H9 (cell line): Measurements from ENCODE around the gene CAB39. TPM values are rescaled to one million over a fixed set of nuclear protein-coding genes. Genes with fewer than 3 reads are reported as not detected.

Source experiments
- DNase-seq: peaks from one replicate; pipeline ENCODE4 v3.0.0-alpha.2; 2017
- H2AFZ ChIP-seq: one replicate; pipeline ENCODE4 v1.6.1; 2013; ENCODE audit warnings: mild to moderate bottlenecking, low read length, control low read depth, moderate library complexity
- H2AK5ac ChIP-seq: 2 replicates; pipeline ENCODE4 v1.6.1; 2013; ENCODE audit warnings: low read length, control low read depth, mixed read lengths; ENCODE audit not compliant: insufficient read length
- H2BK120ac ChIP-seq: one replicate; pipeline ENCODE4 v1.6.1; 2013; ENCODE audit warnings: low read depth, mild to moderate bottlenecking, low read length, control low read depth, inconsistent platforms; ENCODE audit not compliant: poor library complexity, severe bottlenecking
- H2BK12ac ChIP-seq: 2 replicates; pipeline ENCODE4 v1.6.1; 2013; ENCODE audit warnings: low read length, control low read depth, mixed read lengths, low read depth; ENCODE audit not compliant: insufficient read length
- H2BK15ac ChIP-seq: 2 replicates; pipeline ENCODE4 v1.6.1; 2013; ENCODE audit warnings: low read depth, low read length, control low read depth
- H2BK20ac ChIP-seq: one replicate; pipeline ENCODE4 v1.6.1; 2013; ENCODE audit warnings: low read depth, mild to moderate bottlenecking, low read length, control low read depth, inconsistent platforms; ENCODE audit not compliant: poor library complexity, severe bottlenecking
- H2BK5ac ChIP-seq: 2 replicates; pipeline ENCODE4 v1.6.1; 2013; ENCODE audit warnings: low read length, control low read depth, mixed read lengths; ENCODE audit not compliant: insufficient read length
- H3K14ac ChIP-seq: 2 replicates; pipeline ENCODE4 v1.6.1; 2013; ENCODE audit warnings: low read length, control low read depth; ENCODE audit not compliant: insufficient read depth
- H3K18ac ChIP-seq: 2 replicates; pipeline ENCODE4 v1.6.1; 2013; ENCODE audit warnings: low read depth, mild to moderate bottlenecking, mixed read lengths, low read length, control low read depth; ENCODE audit not compliant: insufficient read length
- H3K23ac ChIP-seq: 2 replicates; pipeline ENCODE4 v1.6.1; 2013; ENCODE audit warnings: low read length, control low read depth, mixed read lengths, low read depth; ENCODE audit not compliant: insufficient read length
- H3K23me2 ChIP-seq: 2 replicates; pipeline ENCODE4 v1.6.1; 2013; ENCODE audit warnings: low read depth, mild to moderate bottlenecking, mixed read lengths, low read length, control low read depth; ENCODE audit not compliant: insufficient read length, poor library complexity, severe bottlenecking
- H3K27ac ChIP-seq: 2 replicates; pipeline ENCODE4 v1.5.1; 2013; ENCODE audit warnings: low read length, control low read depth, mixed read lengths, low read depth; ENCODE audit not compliant: insufficient read length
- H3K27me3 ChIP-seq: 2 replicates; pipeline ENCODE4 v1.6.1; 2013; ENCODE audit warnings: low read length, control low read depth, inconsistent platforms; ENCODE audit not compliant: insufficient read depth
- H3K4ac ChIP-seq: 2 replicates; pipeline ENCODE4 v1.6.1; 2013; ENCODE audit warnings: low read depth, mild to moderate bottlenecking, control low read depth, inconsistent platforms, low read length, moderate library complexity
- H3K4me1 ChIP-seq: 2 replicates; pipeline ENCODE4 v1.6.1; 2013; ENCODE audit warnings: low read length, control low read depth, inconsistent platforms; ENCODE audit not compliant: insufficient read depth
- H3K4me2 ChIP-seq: 2 replicates; pipeline ENCODE4 v1.6.1; 2013; ENCODE audit warnings: low read length, control low read depth, mixed read lengths; ENCODE audit not compliant: insufficient read length, insufficient read depth
- H3K56ac ChIP-seq: 2 replicates; pipeline ENCODE4 v1.6.1; 2013; ENCODE audit warnings: low read depth, mild to moderate bottlenecking, mixed read lengths, low read length, control low read depth; ENCODE audit not compliant: insufficient read length
- H3K79me1 ChIP-seq: 2 replicates; pipeline ENCODE4 v1.6.1; 2013; ENCODE audit warnings: low read depth, mild to moderate bottlenecking, moderate library complexity, low read length, control low read depth, inconsistent platforms; ENCODE audit not compliant: insufficient read depth, poor library complexity, severe bottlenecking
- H3K79me2 ChIP-seq: 2 replicates; pipeline ENCODE4 v1.6.1; 2013; ENCODE audit warnings: low read length, control low read depth, inconsistent platforms; ENCODE audit not compliant: insufficient read depth
- H3K9ac ChIP-seq: 2 replicates; pipeline ENCODE4 v1.6.1; 2013; ENCODE audit warnings: low read length, control low read depth, mixed read lengths; ENCODE audit not compliant: insufficient read length; ENCODE audit errors: extremely low read depth
- H3K9me3 ChIP-seq: one replicate; pipeline ENCODE4 v1.6.1; 2013; ENCODE audit warnings: low read depth, low read length, inconsistent platforms; ENCODE audit not compliant: control insufficient read depth
- H3T11ph ChIP-seq: one replicate; pipeline ENCODE4 v1.6.1; 2013; ENCODE audit warnings: mild to moderate bottlenecking, low read length, control low read depth, inconsistent platforms
- H4K20me1 ChIP-seq: one replicate; pipeline ENCODE4 v1.6.1; 2013; ENCODE audit not compliant: control insufficient read depth, insufficient read length, insufficient read depth
- H4K5ac ChIP-seq: 2 replicates; pipeline ENCODE4 v1.6.1; 2013; ENCODE audit warnings: low read depth, mild to moderate bottlenecking, mixed read lengths, low read length, control low read depth; ENCODE audit not compliant: insufficient read length
- H4K8ac ChIP-seq: replicated peaks from 2 replicates; pipeline ENCODE4 v1.6.1; 2013; ENCODE audit warnings: low read length, control low read depth, mixed read lengths, low read depth; ENCODE audit not compliant: insufficient read length
- H4K91ac ChIP-seq: 2 replicates; pipeline ENCODE4 v1.6.1; 2013; ENCODE audit warnings: low read depth, mild to moderate bottlenecking, moderate library complexity, mixed read lengths, low read length, control low read depth; ENCODE audit not compliant: insufficient read length
- H3K27ac Mint-ChIP-seq, 3 experiments: 2 replicates in 2 of 3; 3 replicates in 1 of 3; pipeline ENCODE4 v1.8.0; 2020 to 2021; ENCODE audit warnings: mixed read lengths in 3 of 3, mild to moderate bottlenecking in 1 of 3, moderate library complexity in 1 of 3
- H3K27me3 Mint-ChIP-seq: 2 replicates; pipeline ENCODE4 v1.8.0; 2021; ENCODE audit warnings: low read depth, mild to moderate bottlenecking, moderate library complexity, mixed read lengths
- H3K36me3 Mint-ChIP-seq, 3 experiments: 2 replicates in 2 of 3; 3 replicates in 1 of 3; pipeline ENCODE4 v1.8.0; 2020 to 2021; ENCODE audit warnings: low read depth in 3 of 3, mixed read lengths in 3 of 3; ENCODE audit not compliant: insufficient read depth in 1 of 3
- H3K4me1 Mint-ChIP-seq, 2 experiments: 2 replicates each; pipeline ENCODE4 v1.8.0; 2020; ENCODE audit warnings: mixed read lengths in 2 of 2
- H3K4me3 Mint-ChIP-seq, 2 experiments: 2 replicates in 1 of 2; 3 replicates in 1 of 2; pipeline ENCODE4 v1.8.0; 2020 to 2021; ENCODE audit warnings: mild to moderate bottlenecking in 2 of 2, mixed read lengths in 2 of 2, moderate library complexity in 1 of 2
- H3K9me3 Mint-ChIP-seq, 2 experiments: 2 replicates in 1 of 2; 3 replicates in 1 of 2; pipeline ENCODE4 v1.8.0; 2020; ENCODE audit warnings: mild to moderate bottlenecking in 2 of 2, mixed read lengths in 2 of 2, moderate library complexity in 1 of 2
- CTCF ChIP-seq: fragments of 200-600 bp; sonication (generic); conservative IDR thresholded peaks from 3 replicates; pipeline ENCODE4 v1.8.0; 2021; ENCODE audit warnings: antibody characterized with exemption, mild to moderate bottlenecking
- WGBS: extraction: QIAGEN DNeasy Blood & Tissue Kit; methylation state at CpG from one replicate; pipeline ENCODE4 v1.1.7; 2013; ENCODE audit warnings: missing lambda C conversion rate, low lambda C conversion rate, mixed read lengths; ENCODE audit not compliant: insufficient read length; ENCODE audit errors: extremely low coverage; 5-methylcytosine and 5-hydroxymethylcytosine counted together
- total RNA-seq: library from RNA; stranded (reverse); gene quantifications from 2 replicates; pipeline ENCODE4 v1.2.1, GENCODE V29; 2021

The CAB39 gene
- total RNA-seq, 1 experiment from 2014 or later = 42.7 TPM

- no peaks in the 10 kb centered on the region for H4K20me1 ChIP-seq
- no peak overlapping the region for H2BK20ac ChIP-seq
- H3K4me2 ChIP-seq = no peak overlapping the region
- no peaks in the 10 kb centered on the region for H3K27me3 ChIP-seq
- Mint-ChIP-seq H3K27ac (peak overlapping the region in 1 of 3 experiments; percentile 60; a peak in 2 of 7 replicates), H3K4me1 (peaks cover 10 to 17% of the 10 kb centered on the region in 2 experiments), H3K36me3 (peaks cover 0 to 5% (median 0%) of the 10 kb centered on the region in 3 experiments; a peak in 2 of 7 replicates), H3K27me3 (peaks cover 13% of the 10 kb centered on the region), H3K4me3 (no peak overlapping the region), H3K9me3 (peaks cover 14 to 16% of the 10 kb centered on the region in 2 experiments; a peak in 4 of 5 replicates)
- H2BK5ac ChIP-seq = no peak overlapping the region
- no peak overlapping the region for H2BK15ac ChIP-seq
- no peaks in the 10 kb centered on the region for H3K23me2 ChIP-seq
- H3K79me2 ChIP-seq = no peaks in the 10 kb centered on the region
- no peak overlapping the region for H2BK12ac ChIP-seq
- H3K9ac ChIP-seq = no peak overlapping the region
- H3K9me3 ChIP-seq = no peaks in the 10 kb centered on the region
- H3K56ac ChIP-seq = no peak overlapping the region
- no peak overlapping the region for H3K4ac ChIP-seq
- H3K4me1 ChIP-seq = no peaks in the 10 kb centered on the region
- TF ChIP-seq CTCF = no peak
- no peaks in the 10 kb centered on the region for H3K79me1 ChIP-seq
- H4K91ac ChIP-seq = no peak overlapping the region
- no peak overlapping the region for H2AK5ac ChIP-seq
- no peak overlapping the region for H2AFZ ChIP-seq
- no peak overlapping the region for H3K18ac ChIP-seq
- no peak overlapping the region for H4K8ac ChIP-seq
- no peak for DNase-seq
- no peak overlapping the region for H3T11ph ChIP-seq
- H3K27ac ChIP-seq = no peak overlapping the region
- no CpG with 5 or more reads among the region's 6 CpGs for WGBS
- H4K5ac ChIP-seq = no peak overlapping the region
- no peak overlapping the region for H3K14ac ChIP-seq
- no peak overlapping the region for H3K23ac ChIP-seq
- H2BK120ac ChIP-seq = no peak overlapping the region
These were observed 129.8 kb downstream of the CAB39 start for GRCh38 chr2:230842473-230842872.
